ENCODE results near the gene TNFRSF8. TPM values are rescaled to one million over a fixed set of nuclear protein-coding genes. Genes with fewer than 3 reads are reported as not detected.

The TNFRSF8 gene
- total RNA-seq, 1 donor from 2014 or later: 1.8 TPM

DNA sequence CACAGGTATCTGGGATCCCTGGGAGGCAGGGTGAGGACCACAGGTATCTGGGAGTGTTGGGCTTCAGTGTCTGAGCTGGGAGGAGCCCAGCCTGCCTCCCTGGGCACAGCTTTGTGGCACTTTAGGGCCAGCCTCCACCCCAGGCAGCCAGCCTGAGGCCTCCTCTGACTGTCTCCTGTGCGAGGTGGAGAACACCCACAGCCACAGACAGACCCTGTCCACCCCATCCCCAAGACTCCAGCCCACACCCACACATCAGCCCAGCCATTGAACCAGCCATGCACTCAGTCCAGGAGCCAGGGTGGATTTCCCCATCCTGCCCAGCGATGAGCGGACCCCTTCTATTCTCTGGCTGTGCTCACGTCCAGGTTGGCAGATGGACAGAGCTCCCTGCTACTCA lies 81.9 kb downstream of the TNFRSF8 start:
- Histone ChIP-seq H3K9me3 (no peaks in the 10 kb centered on the region), H3K27ac (no peak overlapping the region), H3K4me1 (peaks cover 68% of the 10 kb centered on the region), H3K36me3 (no peaks in the 10 kb centered on the region), H3K27me3 (no peaks in the 10 kb centered on the region), H3K4me3 (no peak overlapping the region)
- no peak for DNase-seq
- intact Hi-C loops (cut with DNase I): loop anchor here (10.0 kb wide), 1 partner anchor 50 kb away; no protein-coding TSS in a partner anchor
- TF ChIP-seq, protein P1, sequence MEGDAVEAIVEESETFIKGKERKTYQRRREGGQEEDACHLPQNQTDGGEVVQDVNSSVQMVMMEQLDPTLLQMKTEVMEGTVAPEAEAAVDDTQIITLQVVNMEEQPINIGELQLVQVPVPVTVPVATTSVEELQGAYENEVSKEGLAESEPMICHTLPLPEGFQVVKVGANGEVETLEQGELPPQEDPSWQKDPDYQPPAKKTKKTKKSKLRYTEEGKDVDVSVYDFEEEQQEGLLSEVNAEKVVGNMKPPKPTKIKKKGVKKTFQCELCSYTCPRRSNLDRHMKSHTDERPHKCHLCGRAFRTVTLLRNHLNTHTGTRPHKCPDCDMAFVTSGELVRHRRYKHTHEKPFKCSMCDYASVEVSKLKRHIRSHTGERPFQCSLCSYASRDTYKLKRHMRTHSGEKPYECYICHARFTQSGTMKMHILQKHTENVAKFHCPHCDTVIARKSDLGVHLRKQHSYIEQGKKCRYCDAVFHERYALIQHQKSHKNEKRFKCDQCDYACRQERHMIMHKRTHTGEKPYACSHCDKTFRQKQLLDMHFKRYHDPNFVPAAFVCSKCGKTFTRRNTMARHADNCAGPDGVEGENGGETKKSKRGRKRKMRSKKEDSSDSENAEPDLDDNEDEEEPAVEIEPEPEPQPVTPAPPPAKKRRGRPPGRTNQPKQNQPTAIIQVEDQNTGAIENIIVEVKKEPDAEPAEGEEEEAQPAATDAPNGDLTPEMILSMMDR (IDR thresholded peaks at IDR 0.05): no peak
- ATAC-seq: no peak

DNA sequence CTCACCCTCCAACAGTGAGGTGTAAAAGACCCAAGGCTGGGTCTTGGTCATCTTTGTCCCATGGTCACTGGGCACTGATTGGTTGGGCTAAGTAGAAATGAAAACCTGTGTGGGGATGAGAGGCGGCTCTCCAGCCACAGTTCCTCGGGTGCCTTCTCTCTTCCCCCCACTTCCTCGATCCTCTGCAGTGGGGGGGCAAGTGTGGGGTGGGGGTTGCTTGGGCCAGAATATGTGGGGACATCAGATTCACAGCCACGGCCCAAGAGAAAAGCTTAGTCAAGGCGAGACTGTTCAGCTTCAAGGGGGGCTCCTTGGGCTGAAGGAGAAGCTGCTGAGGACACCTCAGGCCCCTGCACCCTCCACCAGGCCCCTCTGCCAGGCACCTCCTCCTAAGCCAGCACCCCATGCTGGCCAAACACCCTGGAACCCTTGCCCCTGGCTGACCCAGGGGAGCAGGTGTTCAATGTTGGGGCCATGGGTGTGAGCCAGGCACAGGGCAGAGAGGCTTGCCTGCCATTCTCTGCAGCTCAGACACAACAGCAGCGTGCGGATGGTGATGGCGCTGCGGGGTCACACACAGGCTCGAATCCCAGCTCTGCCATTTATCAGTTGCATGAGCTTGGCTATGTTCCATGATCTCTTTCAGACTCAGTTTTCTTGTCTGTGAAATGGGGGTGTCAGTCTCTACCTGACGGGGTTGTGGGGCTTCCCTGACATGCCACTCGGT lies 82.7 kb downstream of the TNFRSF8 start:
- no peaks in the 10 kb centered on the region for H3K27me3 ChIP-seq
- no peak overlapping the region for H3K4me3 ChIP-seq
- H3K27ac ChIP-seq: peak overlapping the region; percentile 51
- ATAC-seq (no peak), DNase-seq (no peak)
- peaks cover 75% of the 10 kb centered on the region for H3K4me1 ChIP-seq
- TF ChIP-seq, protein P1 (IDR thresholded peaks at IDR 0.05): no peak
- no peaks in the 10 kb centered on the region for H3K9me3 ChIP-seq
- intact Hi-C loops (cut with DNase I): loop anchor here (10.0 kb wide), 1 partner anchor 49 kb away; no protein-coding TSS in a partner anchor
- no peaks in the 10 kb centered on the region for H3K36me3 ChIP-seq

DNA sequence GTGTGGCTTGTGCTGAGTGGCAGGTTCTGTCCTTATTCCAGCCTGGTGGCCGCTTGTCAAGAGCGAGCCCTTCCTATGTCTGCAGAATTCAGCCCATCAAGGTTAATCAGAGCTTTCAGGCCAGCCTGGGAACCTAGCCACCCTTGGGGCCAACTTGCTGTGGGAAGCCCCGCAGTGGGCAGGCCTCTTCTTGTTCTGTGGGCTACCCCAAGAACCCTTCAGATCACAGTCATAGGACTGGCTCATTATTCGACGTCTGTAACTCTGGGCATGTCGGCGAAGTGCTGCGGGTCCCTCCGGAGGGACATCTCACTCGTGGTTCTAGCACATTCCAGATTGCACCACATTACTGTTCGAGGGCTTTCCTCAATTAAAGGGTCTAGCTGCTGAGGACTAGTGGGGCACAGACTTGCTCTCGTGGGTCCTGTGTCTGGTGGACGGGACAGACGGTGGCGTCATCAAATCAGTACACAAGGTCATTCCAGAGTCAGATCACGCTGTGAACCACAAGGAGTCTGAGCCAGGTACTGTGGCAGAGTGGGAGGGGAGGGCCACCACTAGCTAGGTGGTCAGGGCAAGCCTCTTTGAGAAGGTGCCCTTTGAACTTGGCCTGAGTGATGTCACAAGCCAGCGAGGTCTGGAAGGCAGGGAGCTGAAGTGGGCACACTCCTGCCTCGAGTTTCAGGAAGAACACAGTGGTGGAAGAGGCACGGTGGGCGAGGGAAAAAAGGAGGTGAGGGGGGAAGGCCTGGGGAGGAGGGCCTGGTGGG lies 83.4 kb downstream of the TNFRSF8 start:
- no peaks in the 10 kb centered on the region for H3K27me3 ChIP-seq
- peaks cover 74% of the 10 kb centered on the region for H3K4me1 ChIP-seq
- ATAC-seq (no peak), DNase-seq (no peak)
- intact Hi-C loops (cut with DNase I): loop anchor here (10.0 kb wide), 1 partner anchor 48 kb away; no protein-coding TSS in a partner anchor
- H3K4me3 ChIP-seq: no peak overlapping the region
- no peaks in the 10 kb centered on the region for H3K36me3 ChIP-seq
- peak overlapping the region; percentile 51 for H3K27ac ChIP-seq
- H3K9me3 ChIP-seq: no peaks in the 10 kb centered on the region
- TF ChIP-seq, protein P1 (IDR thresholded peaks at IDR 0.05): no peak

DNA sequence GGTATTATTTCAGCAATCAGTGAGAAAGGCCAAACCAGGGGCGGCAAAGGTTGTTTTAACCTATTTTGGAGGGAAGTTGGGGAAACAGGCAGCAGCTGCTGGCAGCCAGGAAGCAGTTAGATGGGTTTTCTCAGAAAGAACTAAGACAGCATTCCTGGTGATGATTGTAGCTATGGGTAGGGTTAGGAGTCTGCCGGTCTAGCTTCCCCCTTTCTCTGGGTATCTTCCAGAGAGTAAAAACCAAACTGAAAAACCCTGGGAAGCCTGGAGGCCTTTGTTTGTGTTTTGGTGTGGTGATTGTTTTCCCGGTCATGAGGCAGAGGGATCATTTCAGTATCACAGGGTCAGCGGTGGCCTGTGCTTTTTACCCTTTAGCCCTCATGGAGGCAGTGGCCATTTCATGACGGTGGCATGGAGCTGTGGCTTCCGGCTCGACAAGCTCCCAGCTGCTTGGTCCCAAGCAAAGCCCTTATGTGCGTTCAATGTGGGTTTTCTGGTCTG lies 84.1 kb downstream of the TNFRSF8 start:
- TF ChIP-seq, protein P1 (IDR thresholded peaks at IDR 0.05): no peak
- no peak for DNase-seq
- no peak for ATAC-seq
- intact Hi-C loops (cut with DNase I): loop anchor here (10.0 kb wide), 1 partner anchor 48 kb away; no protein-coding TSS in a partner anchor
- H3K27ac ChIP-seq: peak overlapping the region; percentile 51
- H3K9me3 ChIP-seq: no peaks in the 10 kb centered on the region
- H3K27me3 ChIP-seq: no peaks in the 10 kb centered on the region
- no peaks in the 10 kb centered on the region for H3K36me3 ChIP-seq
- no peak overlapping the region for H3K4me3 ChIP-seq
- H3K4me1 ChIP-seq: peaks cover 74% of the 10 kb centered on the region

DNA sequence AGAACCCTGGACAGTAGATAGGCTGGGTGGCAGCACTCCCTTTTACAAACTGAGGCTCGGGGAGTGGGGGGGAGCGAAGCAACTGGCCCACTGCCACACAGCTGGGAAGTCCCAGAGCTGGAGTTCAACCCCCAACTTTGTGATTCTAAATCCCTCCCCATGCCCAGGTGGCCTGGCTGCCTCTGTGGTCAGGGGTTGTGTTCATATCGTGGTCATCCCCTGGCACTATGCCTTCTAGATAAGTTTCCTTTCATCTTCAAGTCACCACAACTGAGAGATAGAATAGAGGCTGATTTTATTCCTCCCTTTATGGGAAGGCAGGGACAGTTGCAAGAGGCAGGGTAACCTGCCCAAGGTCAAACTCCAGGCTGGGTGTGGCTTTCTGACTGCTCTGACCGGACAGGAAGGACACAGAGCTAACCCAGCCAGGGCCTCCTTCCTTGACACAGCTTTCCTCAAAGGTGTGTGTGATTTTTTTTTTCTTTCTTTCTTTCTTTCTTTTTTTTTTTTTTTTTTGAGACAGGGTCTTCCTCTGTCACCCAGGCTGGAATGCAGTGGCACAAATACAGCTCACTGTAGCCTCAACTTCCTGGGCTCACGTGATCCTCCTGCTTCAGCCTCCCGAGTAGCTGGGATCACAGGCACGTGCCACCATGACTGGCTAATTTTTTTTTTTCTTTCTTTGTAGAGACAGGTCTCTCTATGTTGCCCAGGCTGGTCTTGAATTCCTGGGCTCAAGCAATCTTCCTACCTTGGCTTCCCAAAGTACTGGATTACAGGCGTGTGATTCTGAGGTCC lies 85.3 kb downstream of the TNFRSF8 start:
- H3K36me3 ChIP-seq: no peaks in the 10 kb centered on the region
- ATAC-seq (no peak), DNase-seq (no peak)
- H3K27me3 ChIP-seq: no peaks in the 10 kb centered on the region
- no peaks in the 10 kb centered on the region for H3K9me3 ChIP-seq
- TF ChIP-seq, protein P1 (IDR thresholded peaks at IDR 0.05): no peak
- intact Hi-C loops (cut with DNase I): loop anchor here (10.0 kb wide), 1 partner anchor 46 kb away; no protein-coding TSS in a partner anchor
- H3K4me1 ChIP-seq: peaks cover 75% of the 10 kb centered on the region
- peak overlapping the region; percentile 51 for H3K27ac ChIP-seq
- H3K4me3 ChIP-seq: no peak overlapping the region
